Fibroblast of villous mesenchyme (primary cell): Measurements from ENCODE around the gene PGM2L1. TPM values are rescaled to one million over a fixed set of nuclear protein-coding genes. Genes with fewer than 3 reads are reported as not detected.

Source experiments
- DNase-seq: peaks from one replicate; pipeline ENCODE4 v3.0.0-alpha.2; 2010; ENCODE audit warnings: low read depth
- H3K4me3 ChIP-seq: 2 replicates; pipeline ENCODE4 v1.5.1; 2011; ENCODE audit warnings: low read depth, mild to moderate bottlenecking, low read length
- CTCF ChIP-seq: IDR thresholded peaks from 2 replicates; pipeline ENCODE4 v1.5.1; 2012; ENCODE audit warnings: low read depth, mild to moderate bottlenecking, low read length; ENCODE audit not compliant: insufficient read depth
- total RNA-seq: library from RNA; depleted of rRNA; stranded (reverse); fragments of >200 nt; gene quantifications from 2 replicates; pipeline ENCODE4 v1.2.3, GENCODE V29; 2012

The PGM2L1 gene
- total RNA-seq, 1 donor: 2.6 TPM

- H3K4me3 ChIP-seq: no peak overlapping the region
- no peak for DNase-seq
- no peak for TF ChIP-seq CTCF
Measured at GRCh38 chr11:74400606-74401005, 2.4 kb upstream of the PGM2L1 start.

- peak; percentile 14 for DNase-seq
- TF ChIP-seq CTCF: no peak
- H3K4me3 ChIP-seq: peak overlapping the region; percentile 92
Measured at GRCh38 chr11:74397501-74398243, 561 bp downstream of the PGM2L1 start.

GRCh38 chr11:74392256-74392655, 6.0 kb downstream of the PGM2L1 start:
- TF ChIP-seq CTCF: no peak
- no peak for DNase-seq
- no peak overlapping the region for H3K4me3 ChIP-seq

- DNase-seq: no peak
- no peak for TF ChIP-seq CTCF
- no peak overlapping the region for H3K4me3 ChIP-seq
Measured at GRCh38 chr11:74391193-74391592, 7.0 kb downstream of the PGM2L1 start.

GRCh38 chr11:74390697-74391096, 7.5 kb downstream of the PGM2L1 start:
- no peak for DNase-seq
- no peak for TF ChIP-seq CTCF

GRCh38 chr11:74388678-74389327, 9.4 kb downstream of the PGM2L1 start:
- peak; percentile 56 for DNase-seq
- peak; percentile 65 for TF ChIP-seq CTCF
- no peak overlapping the region for H3K4me3 ChIP-seq

More at GRCh38 chr11:74390697-74391096, 7.5 kb downstream of the PGM2L1 start:
- H3K4me3 ChIP-seq: no peak overlapping the region

- no peak for DNase-seq
- TF ChIP-seq CTCF: no peak
- H3K4me3 ChIP-seq: no peak overlapping the region
Measured at GRCh38 chr11:74384641-74385040, 13.6 kb downstream of the PGM2L1 start.
